Activated CD4-positive, alpha-beta T cell treated with anti-CD3 and anti-CD28 coated beads, Interleukin-2, Interleukin-6, amounts not matched to agents 100 ng/mL and 50 ng/mL, durations not matched to agents 16 hours and 8 hours (primary cell): Measurements from ENCODE around the gene AGO4.
"Not testable (repeated sequence)": the region's sequence is repeated elsewhere in the genome, so short reads cannot be mapped to it uniquely, and the experiment has no call there.

Source experiments
- DNase-seq: peaks from one replicate; pipeline ENCODE4 v3.0.0-alpha.2; 2020

AGO4 gene

DNA sequence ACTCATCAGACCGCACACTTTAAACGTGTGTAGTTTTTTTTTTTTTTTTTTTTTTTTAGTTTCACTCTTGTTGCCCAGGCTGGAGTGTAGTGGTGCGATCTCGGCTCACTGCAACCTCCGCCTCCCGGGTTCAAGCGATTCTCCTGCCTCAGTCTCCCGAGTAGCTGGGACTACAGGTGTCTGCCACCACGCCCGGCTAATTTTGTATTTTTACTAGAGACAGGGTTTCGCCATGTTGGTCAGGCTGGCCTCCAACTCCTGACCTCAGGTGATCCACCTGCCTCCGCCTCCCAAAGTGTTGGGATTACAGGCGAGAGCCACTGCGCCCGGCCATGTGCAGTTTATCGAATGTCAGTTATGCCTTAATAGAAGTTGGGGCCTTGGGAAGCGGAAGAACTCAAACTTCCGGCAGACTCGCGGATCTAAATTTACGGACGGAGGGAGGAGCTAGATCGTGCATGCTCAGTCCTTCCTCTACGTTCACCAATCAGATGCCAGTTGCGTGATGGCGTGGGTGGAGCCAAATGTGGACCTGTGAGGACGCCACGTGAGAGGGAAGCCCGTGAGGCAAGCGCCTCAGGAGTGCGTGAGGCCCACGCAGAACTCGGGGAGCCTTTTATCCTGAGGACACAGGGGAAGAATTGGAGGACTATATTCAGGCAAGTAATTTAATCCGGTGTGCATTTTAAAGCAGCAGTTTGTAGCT, 61.6 kb downstream of the AGO4 start:
- not testable (repeated sequence) for DNase-seq

DNA sequence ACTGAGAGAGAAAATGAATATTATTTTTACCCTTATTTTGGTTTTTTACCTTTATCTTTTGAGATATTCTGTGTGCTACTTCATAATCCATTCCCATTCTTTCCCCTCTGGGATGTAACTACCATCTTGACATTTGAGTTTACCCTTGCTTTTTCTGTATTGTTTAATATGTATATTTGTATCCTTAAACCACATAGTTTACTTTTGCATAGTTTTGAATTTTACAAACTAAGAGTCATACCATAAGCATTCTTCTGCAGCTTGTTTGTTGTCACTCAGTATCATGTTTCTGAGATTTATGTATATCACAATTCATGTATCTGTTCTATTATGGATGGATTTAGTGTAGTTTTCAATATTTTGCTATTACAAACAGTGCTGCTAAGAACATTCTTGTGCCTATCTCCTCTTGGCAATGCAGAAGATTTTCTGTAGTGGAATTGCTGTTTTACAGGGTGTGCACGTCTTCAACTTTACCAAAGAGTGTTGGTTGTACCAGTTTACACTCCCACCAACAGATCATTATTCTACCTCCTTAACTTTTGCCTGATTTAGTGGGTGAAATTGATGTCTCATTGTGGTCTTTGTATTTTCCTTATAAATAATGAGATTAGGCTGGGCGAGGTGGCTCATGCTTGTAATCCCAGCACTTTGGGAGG, 63.0 kb downstream of the AGO4 start:
- DNase-seq = no peak

DNA sequence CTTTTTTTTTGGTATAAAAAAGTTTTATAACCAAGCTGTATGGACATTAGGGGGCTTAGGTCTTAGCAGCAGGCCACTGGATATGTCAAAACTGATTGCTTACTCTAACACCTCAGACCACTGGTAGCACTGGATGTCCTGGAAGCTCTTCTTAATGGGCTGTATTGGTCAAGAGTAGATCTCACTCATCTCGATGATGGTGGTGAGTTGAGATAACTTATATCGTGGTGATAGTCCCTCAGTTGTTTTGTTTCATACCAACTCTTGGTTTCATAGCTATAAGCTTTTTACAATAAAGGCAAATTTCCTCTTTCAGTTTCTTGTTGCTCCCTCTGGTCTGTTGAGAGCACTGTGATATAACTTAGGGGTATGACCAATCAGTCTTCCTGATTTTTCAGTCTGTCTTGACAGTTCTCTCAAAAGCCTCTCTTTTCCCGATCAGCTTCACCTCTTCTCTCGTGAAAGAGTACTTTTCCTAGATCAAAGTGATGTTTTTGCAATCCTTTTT, 65.5 kb downstream of the AGO4 start:
- no peak for DNase-seq

DNA sequence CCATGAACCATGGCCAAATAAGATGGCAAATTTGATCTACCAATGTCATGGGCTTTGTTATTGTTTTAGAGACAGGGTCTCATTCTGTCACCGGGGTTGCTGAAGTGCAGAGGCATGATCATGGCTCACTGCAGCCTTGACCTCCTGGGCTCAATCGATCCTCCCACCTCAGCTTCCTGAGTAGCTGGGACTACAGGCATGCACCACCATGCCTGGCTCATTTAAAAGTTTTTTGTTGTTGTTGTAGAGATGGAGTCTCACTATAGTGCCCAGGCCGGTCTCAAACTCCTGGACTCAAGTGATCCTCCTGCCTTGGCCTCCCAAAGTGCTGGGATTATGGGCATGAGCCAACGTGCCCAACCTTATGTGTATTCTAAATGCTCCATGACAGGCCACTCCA, 66.3 kb downstream of the AGO4 start:
- not testable (repeated sequence) for DNase-seq

DNA sequence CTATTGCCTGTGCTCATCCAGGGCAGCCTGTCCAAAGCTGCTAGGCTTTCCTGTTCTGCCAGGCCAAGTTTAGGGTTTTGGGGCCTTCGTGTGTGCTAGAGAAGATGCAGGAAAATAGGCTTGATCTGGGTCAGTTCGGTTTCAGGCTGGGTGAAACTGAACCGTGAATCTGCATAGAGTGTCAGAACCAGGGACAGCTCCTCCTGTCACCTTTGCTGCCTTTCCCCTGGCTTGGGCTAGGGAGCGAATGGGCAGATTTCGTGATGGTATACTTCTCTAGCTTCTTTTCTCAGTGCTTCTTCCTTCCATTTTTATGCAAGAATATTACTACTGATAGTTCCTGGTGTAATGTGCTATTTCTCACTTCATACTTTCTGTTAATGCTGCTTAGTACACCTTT, 69.2 kb downstream of the AGO4 start:
- DNase-seq = peak; percentile 15

DNA sequence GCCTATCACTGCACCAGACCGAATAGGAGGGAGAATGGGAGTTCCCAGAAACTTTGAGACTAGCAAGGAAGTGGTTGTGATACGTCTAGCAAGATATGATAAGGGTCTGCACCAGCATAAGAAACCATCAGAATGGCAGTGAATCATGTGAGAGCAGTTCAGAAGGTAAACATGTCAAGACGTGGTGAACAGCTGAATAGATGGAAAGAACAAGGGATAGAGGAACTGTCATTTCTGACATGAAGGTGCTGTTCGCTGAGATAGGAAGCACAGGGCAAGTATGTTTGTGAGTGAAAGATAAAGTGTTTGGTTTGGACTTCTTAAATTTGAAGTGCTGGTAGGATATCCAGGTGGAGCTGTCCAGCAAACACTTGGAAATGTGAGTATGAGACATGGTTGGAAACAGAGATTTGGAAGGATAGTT, 74.0 kb downstream of the AGO4 start:
- DNase-seq = no peak

DNA sequence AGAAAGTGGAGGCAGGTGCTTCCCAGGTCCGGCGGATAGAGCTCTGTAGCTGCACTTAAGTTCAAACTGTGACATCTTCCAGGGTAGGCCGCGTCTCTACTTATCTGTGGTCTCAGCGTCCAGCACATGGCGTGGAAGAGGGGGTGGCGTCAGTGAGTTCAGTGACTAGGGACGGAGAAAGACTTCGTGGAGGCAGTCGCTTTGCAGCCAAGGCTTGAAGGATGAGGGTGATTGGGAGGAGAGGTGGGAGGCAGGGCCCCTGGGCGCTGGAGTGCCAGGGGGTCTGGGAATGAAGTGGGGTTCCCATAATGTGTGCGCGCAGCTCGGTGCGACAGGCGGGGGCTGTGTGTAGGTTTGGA, 74.7 kb downstream of the AGO4 start:
- DNase-seq = no peak

DNA sequence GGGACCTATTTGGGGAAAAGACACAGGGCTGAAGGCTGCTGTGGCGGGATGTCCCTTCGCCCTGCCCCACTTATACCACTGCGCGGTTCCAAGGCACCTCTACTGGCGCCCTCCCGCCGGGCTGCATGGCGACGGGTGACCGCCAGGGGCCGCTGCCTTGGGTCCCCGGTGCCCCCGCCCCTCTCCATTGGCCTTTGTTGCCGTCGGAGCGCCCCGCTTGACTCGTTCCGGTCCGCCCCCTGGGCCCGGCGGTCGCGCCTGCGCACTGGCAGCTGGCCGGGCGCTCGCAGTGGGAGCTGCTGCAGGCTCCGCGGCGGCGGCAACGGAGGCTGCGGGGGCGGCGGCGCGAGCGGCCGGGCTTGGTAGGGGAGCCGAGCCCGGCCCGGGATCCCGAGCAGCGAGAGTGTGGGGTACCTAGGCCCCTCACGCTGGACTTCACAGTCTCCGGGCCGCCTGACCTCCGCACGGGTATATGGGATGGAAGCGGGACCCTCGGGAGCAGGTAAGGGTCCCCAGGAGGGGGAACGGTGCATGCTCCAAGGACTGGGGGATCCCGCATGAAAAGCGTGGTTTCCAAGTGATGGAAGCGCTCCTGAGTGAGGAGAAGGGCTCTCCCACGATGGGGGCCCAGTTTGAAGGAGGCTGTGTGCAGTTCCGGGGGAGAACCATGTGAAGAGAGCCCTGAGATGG, 75.3 kb downstream of the AGO4 start, which contains the start of gene AGO1:
TSS of gene AGO1 (plus strand) at position 265 of the 690 bp plus-strand sequence. CDS start at position 478, 213 bp downstream.
- peak; percentile 98 for DNase-seq

DNA sequence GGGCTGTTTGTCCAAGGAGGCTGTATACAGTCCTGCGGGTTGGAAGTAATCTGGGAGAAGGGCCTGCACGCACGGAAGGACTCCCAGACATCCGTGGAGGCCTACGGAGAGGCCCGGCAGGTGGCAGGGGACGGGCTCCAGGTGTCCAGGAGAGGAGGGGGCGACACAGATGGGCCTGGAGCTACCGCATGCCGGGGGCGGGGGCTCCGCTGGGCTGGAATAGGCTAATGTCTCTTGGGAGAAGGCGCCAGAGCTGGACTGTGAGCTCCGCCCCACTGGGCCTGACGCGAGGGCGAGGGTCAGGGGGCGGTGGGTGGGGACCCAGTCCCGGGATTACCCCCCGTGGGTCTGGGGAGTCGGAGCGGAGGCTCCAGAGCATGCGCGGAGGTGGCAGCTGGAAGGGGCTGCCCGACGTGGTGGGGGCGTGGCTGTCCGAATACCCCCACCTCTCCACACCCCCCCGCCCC, 75.9 kb downstream of the AGO4 start:
- DNase-seq = peak; percentile 41

DNA sequence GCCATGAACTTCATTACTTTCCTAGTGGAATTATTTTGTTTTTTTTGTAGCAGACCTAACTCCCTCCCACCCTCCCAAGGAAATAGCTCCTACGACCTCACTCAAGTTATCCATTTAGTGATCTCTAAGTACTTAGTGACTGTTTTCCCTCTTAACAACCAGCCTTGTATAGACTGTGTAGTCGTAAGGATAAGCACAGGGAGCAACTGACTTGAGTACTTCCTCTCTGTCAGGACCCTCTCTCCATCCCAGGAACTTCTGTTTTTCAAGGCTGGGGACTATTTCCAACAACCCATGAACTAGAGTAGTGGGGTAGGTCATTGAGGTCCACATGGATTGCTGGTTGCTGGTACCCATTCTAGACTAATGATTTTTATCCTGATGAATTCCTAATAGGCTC, 77.1 kb downstream of the AGO4 start:
- DNase-seq = no peak

DNA sequence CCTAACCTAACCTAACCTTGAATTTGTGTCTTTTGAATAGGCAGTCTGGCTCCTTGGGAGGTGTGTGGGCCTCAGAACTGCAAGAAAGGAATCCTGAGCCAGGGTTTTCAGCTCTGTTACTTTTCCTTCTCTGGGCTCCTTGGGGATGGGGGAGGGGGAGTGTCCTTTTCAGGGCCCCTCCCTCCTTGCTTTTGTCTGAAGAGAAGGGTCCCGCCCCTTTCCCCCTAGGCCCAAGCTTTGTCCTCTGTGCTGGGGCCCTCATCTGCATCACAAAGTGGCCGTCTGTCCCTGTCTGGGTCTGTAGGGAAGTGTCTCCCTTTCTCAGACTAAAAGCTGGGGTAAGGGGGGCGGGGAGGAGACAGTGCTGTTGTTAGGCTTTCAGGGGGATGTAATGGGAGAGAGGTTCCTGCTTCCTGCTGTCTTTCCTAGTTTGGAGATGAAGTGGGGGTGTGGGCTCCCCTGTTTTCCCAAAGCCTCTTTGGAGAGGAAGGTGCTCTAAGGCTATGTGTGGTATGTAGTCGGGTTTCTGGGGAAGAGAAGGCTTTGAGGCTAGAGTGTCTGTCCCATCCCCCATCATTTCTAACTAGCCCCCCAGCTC, 78.2 kb downstream of the AGO4 start:
- DNase-seq = no peak

DNA sequence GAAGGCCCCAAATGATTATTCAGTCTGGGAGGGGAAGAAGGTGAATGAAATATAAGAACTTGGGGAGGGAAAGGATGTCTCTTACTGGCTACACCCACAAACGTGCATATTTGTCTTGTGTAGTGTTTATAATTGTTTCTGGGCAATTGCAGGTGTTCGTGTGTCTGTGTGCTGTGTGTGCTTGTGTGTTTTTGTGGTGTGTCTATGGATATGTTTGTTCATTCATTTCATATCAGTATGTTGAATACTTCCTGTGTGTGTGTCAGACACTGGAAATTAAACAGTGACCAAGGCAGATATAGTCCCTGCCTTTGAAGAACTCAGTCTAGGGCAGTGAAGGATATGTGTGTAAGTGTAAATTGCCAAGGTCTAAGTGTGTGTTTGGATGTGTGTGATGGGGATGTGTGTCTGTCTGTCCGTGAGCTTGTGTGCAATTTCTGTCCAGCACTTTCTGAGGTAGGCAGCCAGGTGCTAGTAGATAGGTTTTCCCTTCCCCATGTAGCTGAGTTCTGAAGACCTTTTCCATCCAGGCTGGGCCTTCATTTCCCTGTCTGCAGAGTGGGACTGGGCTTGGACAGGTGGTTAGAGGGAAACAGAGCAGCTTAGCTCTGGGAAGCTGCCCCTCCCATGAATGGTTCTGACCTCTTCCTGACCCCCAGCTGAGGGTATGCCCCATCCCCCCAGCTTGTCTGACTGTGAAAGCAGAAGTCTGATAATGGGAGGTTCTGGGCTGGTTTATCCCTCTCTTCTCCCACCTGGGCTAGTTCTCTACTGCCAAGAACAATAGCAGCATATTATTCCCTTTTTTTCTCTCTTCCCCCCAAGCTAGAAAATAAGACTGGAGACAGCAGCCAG, 79.0 kb downstream of the AGO4 start:
- no peak for DNase-seq

DNA sequence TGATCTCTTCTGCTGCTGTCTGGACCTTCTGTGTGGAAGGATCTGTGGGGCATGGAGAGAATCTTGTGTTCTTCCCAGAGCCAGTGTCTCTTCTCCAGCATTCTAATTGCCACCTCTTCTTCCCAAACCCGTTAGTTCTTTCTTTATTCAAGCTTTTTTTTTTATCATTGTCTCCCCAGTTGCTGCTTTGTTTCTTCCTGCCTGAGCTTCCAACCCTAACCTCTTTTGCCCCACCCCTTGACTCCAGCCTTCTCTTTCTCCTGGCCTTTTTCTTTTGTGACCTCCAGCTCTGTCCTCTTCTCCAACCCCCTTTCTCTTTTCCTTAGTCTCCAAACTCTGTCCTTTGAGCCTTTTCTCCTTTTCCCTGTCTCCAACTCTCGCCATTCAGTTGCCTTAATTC, 79.7 kb downstream of the AGO4 start:
- DNase-seq = no peak

DNA sequence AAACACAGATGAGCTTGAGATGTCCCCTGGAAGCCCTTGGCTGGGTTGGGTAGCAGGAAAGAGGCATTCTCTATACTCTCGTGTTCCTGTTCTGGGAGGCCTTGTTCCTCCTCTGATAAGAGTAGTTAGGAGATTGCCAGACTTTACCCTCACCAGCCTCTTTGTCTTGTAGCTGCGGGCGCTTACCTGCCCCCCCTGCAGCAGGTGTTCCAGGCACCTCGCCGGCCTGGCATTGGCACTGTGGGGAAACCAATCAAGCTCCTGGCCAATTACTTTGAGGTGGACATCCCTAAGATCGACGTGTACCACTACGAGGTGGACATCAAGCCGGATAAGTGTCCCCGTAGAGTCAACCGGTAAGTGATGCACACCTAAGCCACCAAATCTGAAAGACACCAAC, 80.4 kb downstream of the AGO4 start:
- no peak for DNase-seq

DNA sequence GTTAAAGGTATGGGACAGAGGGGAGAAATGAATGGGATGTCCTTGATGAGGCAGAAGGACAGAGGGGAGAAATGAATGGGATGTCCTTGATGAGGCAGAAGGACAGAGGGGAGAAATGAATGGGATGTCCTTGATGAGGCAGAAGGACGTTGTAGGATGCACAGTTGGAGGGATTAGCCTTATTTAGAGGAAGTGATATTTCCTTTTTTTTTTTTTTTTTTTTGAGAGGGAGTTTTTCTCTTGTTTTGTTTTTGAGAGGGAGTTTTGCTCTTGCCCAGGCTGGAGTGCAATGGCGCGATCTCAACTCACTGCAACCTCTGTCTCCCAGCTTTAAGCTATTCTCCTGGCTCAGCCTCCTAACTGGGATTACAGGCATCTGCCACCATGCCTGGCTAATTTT, 81.2 kb downstream of the AGO4 start:
- not testable (repeated sequence) for DNase-seq

DNA sequence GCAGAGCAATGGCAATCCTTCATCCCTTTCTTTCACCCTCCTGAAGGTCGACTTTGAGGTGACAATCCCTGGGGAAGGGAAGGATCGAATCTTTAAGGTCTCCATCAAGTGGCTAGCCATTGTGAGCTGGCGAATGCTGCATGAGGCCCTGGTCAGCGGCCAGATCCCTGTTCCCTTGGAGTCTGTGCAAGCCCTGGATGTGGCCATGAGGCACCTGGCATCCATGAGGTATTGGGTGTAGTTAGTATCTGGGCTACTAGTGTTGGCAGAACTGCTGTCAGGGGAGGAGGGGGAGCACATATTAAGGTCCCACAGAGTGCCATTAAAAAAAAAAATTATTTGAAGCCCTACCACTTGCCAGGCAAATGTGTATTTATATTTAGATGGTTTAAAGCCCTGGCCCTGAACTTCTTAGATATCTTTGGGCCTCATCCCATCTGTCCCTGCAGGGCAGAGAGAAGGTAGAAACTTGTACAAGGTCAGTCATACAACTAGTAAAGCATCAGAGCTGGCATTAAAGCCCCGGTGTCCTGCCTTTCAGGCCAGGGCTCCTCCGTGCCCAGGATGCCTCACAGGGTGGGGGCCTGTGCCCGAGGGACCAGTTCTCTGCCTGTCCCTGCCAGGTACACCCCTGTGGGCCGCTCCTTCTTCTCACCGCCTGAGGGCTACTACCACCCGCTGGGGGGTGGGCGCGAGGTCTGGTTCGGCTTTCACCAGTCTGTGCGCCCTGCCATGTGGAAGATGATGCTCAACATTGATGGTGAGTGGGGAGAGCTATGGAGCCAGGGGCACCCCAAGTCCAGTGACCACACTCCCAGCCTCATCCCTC, 85.4 kb downstream of the AGO4 start:
- no peak for DNase-seq

DNA sequence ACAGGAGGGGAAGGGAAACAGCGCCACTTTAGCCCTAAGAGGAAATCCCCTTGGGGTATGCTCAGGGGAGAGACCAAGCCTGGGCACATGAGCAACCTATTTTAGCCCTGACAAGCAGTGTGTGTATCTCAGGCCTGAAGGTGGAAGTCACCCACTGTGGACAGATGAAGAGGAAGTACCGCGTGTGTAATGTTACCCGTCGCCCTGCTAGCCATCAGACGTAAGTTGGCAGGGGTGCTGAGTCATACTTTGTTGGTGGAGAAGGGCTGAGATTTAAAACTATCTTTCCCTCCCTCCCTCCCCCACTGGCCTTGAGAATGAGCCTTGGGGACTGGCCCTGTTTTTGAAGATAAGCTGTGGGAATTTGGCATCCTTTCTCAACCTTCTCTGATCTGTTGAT, 86.4 kb downstream of the AGO4 start:
- peak; percentile 10 for DNase-seq

DNA sequence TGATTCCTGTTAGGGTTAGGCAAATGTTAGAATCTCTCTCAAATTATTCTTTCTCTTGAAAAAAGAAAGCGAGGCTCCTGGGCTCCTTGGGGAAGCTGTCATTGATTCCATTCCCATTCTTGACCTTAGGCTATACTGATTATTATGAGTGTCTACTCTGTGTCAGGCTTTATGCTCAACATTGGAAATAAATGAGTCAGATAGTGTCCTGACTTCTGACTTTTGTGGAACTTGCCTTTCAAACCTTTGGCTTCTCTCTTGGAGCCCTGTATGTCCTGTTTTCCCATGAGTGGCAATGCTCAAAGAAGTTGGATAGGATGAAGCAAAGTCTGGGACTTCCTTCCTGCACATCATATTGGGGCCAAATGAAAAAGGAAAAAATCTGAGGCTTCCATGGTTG, 86.8 kb downstream of the AGO4 start:
- no peak for DNase-seq

DNA sequence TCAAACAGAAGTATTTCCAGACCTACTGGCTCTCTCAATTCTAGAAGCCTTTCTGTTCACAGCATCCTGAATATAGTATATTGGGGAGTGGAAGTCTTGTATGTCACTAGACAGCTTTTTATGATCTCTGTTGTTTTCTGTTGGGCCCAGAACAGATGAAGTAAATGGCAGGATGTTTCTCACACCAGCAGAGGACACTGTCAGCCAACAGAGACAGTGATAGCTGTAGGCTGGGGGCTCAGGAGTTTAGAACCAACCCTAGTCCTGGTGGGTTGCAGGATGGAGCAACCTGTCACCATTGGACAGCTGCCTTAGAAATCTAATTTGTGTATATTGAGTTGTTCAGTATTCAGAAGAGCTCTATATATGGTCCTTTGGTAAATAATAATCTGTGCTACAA, 92.1 kb downstream of the AGO4 start:
- DNase-seq = no peak

DNA sequence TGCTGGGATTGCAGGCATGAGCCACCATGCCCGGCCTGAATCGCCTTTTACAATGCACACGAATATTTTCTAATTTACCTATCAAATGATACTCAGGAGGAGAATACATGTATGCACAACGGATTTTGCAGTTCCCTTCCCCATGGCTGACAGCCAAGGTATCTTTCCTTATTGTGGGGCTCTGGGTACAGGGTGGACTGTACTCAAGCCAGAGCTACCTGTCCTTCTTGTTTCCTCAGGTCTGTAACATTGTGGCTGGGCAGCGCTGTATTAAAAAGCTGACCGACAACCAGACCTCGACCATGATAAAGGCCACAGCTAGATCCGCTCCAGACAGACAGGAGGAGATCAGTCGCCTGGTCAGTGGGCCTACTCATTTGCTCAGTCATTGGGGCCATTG, 93.4 kb downstream of the AGO4 start:
- DNase-seq = no peak

DNA sequence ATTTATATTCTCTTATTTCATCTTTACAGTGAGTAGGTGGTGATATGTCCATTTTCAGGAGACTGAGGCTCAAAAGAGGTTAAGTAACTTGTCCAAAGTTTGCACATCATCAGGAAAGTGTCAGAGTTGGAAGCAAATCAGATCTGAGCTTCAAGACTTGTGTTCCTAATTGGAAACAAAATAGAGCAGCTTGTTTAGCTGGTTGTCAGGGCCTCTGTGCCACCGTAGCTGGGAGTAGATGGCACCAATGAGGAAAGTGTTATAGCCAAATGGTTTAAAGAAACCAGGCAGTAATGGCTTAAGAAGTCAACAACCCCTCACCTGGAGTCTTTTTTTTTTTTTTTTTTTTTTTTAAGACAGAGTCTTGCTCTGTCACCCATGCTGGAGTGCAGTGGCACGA, 94.9 kb downstream of the AGO4 start:
- DNase-seq = no peak
